Spleen (tissue), 11 donors: Measurements from ENCODE around the gene NDUFAF8. TPM values are rescaled to one million over a fixed set of nuclear protein-coding genes. Genes with fewer than 3 reads are reported as not detected.
A peak's percentile ranks its signal among the peaks of the same experiment; 100 is the strongest.

Experiments
- DNase-seq: peaks from one replicate; pipeline ENCODE4 v3.0.0-alpha.2; 2020
- H3K27ac ChIP-seq, 8 donors: fragments of 200-600 bp; sonication (generic) in 7 of 8; 1 replicate in 4 of 8; 2 replicates in 4 of 8; pipeline versions ENCODE4 v1.5.0 to v1.8.0; 2016 to 2021; ENCODE audit warnings: inconsistent platforms in 4 of 8, mild to moderate bottlenecking in 4 of 8, moderate library complexity in 1 of 8
- H3K27me3 ChIP-seq, 7 donors: fragments of 200-600 bp; sonication (generic) in 6 of 7; replicated peaks in 1 of 7; 1 replicate in 4 of 7; 2 replicates in 3 of 7; pipeline versions ENCODE4 v1.5.0 to v1.8.0; 2016 to 2021; ENCODE audit warnings: inconsistent platforms in 3 of 7, mild to moderate bottlenecking in 1 of 7
- H3K36me3 ChIP-seq, 6 donors: fragments of 200-600 bp; sonication (generic) in 5 of 6; 1 replicate in 4 of 6; 2 replicates in 2 of 6; pipeline versions ENCODE4 v1.5.0 to v1.8.0; 2016 to 2021; ENCODE audit warnings: inconsistent platforms in 2 of 6
- H3K4me1 ChIP-seq, 6 donors: fragments of 200-600 bp; sonication (generic) in 5 of 6; 1 replicate in 3 of 6; 2 replicates in 3 of 6; pipeline versions ENCODE4 v1.5.0 to v1.8.0; 2016 to 2021; ENCODE audit warnings: inconsistent platforms in 3 of 6
- H3K4me3 ChIP-seq, 8 donors: fragments of 200-600 bp; sonication (generic) in 7 of 8; 1 replicate in 4 of 8; 2 replicates in 4 of 8; pipeline versions ENCODE4 v1.5.0 to v1.8.0; 2016 to 2021; ENCODE audit warnings: inconsistent platforms in 4 of 8, mild to moderate bottlenecking in 4 of 8, moderate library complexity in 2 of 8
- H3K9me3 ChIP-seq, 8 donors: fragments of 200-600 bp; sonication (generic) in 7 of 8; 1 replicate in 4 of 8; 2 replicates in 4 of 8; pipeline versions ENCODE4 v1.5.0 to v1.8.0; 2016 to 2021; ENCODE audit warnings: inconsistent platforms in 4 of 8
- POLR2A ChIP-seq, 3 donors: fragments of 450-650 bp; IDR thresholded peaks; one replicate each; pipeline ENCODE4 v1.5.1; 2017; ENCODE audit warnings: antibody characterized with exemption in 3 of 3, mild to moderate bottlenecking in 1 of 3
- POLR2AphosphoS5 ChIP-seq, 3 donors: sonication (generic); formaldehyde crosslinking; IDR thresholded peaks; one replicate each; pipeline ENCODE4 v1.5.1; 2017; ENCODE audit warnings: antibody characterized with exemption in 3 of 3
- WGBS, 5 donors: extraction: QIAGEN DNeasy Blood & Tissue Kit in 3 of 5; methylation state at CpG; one replicate each; pipeline versions ENCODE4 v1.1.5 to v1.1.7; 2013 to 2018; 5-methylcytosine and 5-hydroxymethylcytosine counted together
- intact Hi-C: fragments of 100-400 bp; cut with DNase I; formaldehyde crosslinking; loops from one replicate; pipeline ENCODE4 v1.15.0; 2023; ENCODE audit warnings: low total_unique reads
- polyA plus RNA-seq, 3 donors: library from polyadenylated mRNA; stranded (reverse); fragments of 200-250 nt; gene quantifications; one replicate each; pipeline ENCODE4 v1.2.1, GENCODE V29; 2013
- total RNA-seq, 7 donors: library from RNA; depleted of rRNA in 3 of 7; stranded (reverse); fragments of >200 nt in 3 of 7; fragmentation: NEBNext Ultra II Directional in 4 of 7; extraction: Animal tissue kit (Norgen Biotek cat#: 25700) in 4 of 7; gene quantifications; one replicate each; pipeline versions ENCODE4 v1.1.0 to v1.2.1, GENCODE V29; 2016 to 2021
- TF ChIP-seq, protein P1 (sequence below), 11 experiments: fragments of 200-600 bp in 7 of 11; fragments of 450-650 bp in 4 of 11; sonication (generic) in 4 of 11; IDR thresholded peaks in 8 of 11; conservative IDR thresholded peaks in 3 of 11; 1 replicate in 7 of 11; 2 replicates in 4 of 11; pipeline versions ENCODE4 v1.4.0 to v1.8.0; 2016 to 2021; ENCODE audit warnings: antibody characterized with exemption in 11 of 11, inconsistent platforms in 4 of 11, mild to moderate bottlenecking in 1 of 11
- donor health status: healthy with polysubstance abuse.
- donor health status: DM: no; HTN: no; CAD: no; lungs with moderate emphysema.
- donor health status: DM: no; HTN: no; CAD: no.
- donor health status: Bipolar disorder and iron deficiency.
- donor health status: healthy.
- donor health status: DM: no; HTN: no; CAD: no.
- donor health status: DM: yes; HTN: yes; CAD: no.

The NDUFAF8 gene
- total and polyA plus RNA-seq, 10 donors, result 22.0 to 57.6 (median 39.5) TPM

DNA sequence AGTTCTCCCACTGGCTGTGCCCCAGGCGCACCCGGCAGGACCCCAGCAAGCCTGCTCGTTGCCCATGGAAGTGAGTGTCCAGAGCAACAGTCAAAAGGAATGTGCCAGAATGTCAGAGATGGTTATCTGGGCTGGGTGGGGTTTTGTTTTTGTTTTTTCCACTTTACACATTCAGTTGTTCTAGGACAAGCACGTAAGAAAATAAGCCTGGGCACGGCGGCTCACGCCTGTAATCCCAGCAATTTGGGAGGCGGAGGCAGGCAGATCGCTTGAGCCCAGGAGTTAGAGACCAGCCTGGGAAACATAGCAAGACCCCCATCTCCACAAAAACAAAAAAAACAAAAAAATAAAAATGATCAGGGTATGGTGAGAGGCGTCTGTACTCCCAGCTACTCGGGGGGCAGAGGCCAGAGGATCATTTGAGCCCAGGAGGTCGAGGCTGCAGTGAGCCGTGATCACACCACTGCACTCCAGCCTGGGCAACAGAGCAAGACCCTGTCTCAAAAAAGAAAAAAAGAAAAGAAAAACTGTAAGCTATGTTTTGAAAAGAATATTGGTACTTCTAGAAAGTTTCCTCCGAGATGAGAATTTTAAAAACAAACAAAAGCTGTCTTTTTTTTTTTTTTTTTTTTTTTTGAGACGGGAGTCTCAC lies 8.3 kb downstream of the NDUFAF8 start:
- WGBS, 5 donors, result 87 to 96% (median 92%) methylated on average over 14 to 15 of the region's 15 CpGs
- H3K36me3 ChIP-seq, result peaks cover 0 to 77% (median 33%) of the 10 kb centered on the region in 6 donors

DNA sequence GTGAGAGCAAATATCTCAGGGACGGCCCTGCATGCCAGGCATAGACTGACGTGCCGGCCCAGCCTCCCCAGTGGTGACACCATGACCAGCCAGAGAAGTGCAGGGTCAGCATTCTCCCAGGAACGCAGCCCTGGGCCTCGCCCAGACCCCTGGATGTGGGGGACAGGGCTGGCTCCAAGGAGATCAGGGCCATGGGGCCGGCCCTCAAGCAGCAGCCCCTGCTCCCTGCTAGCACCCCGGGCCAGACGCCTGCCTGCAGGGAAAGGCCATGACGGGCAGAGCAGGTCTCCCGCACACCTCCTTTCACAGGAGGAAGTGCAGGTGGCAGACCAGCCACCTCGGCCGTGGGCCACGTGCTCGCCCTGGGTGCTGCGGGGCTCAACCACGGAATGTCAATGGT lies 9.5 kb downstream of the NDUFAF8 start:
- no peak overlapping the region for H3K27ac ChIP-seq
- no peak overlapping the region for H3K4me3 ChIP-seq
- H3K36me3 ChIP-seq, result peaks cover 0 to 84% (median 37%) of the 10 kb centered on the region in 6 donors
- WGBS, 5 donors, result 82 to 89% (median 87%) methylated on average over 10 to 16 of the region's 16 CpGs
- TF ChIP-seq, protein P1, sequence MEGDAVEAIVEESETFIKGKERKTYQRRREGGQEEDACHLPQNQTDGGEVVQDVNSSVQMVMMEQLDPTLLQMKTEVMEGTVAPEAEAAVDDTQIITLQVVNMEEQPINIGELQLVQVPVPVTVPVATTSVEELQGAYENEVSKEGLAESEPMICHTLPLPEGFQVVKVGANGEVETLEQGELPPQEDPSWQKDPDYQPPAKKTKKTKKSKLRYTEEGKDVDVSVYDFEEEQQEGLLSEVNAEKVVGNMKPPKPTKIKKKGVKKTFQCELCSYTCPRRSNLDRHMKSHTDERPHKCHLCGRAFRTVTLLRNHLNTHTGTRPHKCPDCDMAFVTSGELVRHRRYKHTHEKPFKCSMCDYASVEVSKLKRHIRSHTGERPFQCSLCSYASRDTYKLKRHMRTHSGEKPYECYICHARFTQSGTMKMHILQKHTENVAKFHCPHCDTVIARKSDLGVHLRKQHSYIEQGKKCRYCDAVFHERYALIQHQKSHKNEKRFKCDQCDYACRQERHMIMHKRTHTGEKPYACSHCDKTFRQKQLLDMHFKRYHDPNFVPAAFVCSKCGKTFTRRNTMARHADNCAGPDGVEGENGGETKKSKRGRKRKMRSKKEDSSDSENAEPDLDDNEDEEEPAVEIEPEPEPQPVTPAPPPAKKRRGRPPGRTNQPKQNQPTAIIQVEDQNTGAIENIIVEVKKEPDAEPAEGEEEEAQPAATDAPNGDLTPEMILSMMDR (IDR thresholded peaks at IDR 0.05 in 8 of 11, conservative IDR thresholded peaks at IDR 0.05 in 3 of 11), result no peak
- TF ChIP-seq POLR2AphosphoS5 (IDR thresholded peaks at IDR 0.05) (peak; percentile 22 to 63 (median 35)), POLR2A (IDR thresholded peaks at IDR 0.05) (no peak)
- no peaks in the 10 kb centered on the region for H3K9me3 ChIP-seq
- intact Hi-C loops, result no loop called here
- H3K27me3 ChIP-seq, result no peaks in the 10 kb centered on the region
- H3K4me1 ChIP-seq, result peaks cover 0 to 43% (median 15%) of the 10 kb centered on the region in 6 donors
- no peak for DNase-seq

More for the DNA sequence above, 8.3 kb downstream of the NDUFAF8 start:
- Histone ChIP-seq H3K4me1 (peaks cover 0 to 42% (median 12%) of the 10 kb centered on the region in 6 donors), H3K27me3 (no peaks in the 10 kb centered on the region), H3K4me3 (no peak overlapping the region), H3K27ac (no peak overlapping the region), H3K9me3 (no peaks in the 10 kb centered on the region)
- intact Hi-C loops, result no loop called here
- TF ChIP-seq, protein P1 (IDR thresholded peaks at IDR 0.05 in 8 of 11, conservative IDR thresholded peaks at IDR 0.05 in 3 of 11), result no peak
- peak in 1 of 3 donors; percentile 54 for TF ChIP-seq POLR2AphosphoS5 (IDR thresholded peaks at IDR 0.05)
- peak; percentile 16 for DNase-seq

DNA sequence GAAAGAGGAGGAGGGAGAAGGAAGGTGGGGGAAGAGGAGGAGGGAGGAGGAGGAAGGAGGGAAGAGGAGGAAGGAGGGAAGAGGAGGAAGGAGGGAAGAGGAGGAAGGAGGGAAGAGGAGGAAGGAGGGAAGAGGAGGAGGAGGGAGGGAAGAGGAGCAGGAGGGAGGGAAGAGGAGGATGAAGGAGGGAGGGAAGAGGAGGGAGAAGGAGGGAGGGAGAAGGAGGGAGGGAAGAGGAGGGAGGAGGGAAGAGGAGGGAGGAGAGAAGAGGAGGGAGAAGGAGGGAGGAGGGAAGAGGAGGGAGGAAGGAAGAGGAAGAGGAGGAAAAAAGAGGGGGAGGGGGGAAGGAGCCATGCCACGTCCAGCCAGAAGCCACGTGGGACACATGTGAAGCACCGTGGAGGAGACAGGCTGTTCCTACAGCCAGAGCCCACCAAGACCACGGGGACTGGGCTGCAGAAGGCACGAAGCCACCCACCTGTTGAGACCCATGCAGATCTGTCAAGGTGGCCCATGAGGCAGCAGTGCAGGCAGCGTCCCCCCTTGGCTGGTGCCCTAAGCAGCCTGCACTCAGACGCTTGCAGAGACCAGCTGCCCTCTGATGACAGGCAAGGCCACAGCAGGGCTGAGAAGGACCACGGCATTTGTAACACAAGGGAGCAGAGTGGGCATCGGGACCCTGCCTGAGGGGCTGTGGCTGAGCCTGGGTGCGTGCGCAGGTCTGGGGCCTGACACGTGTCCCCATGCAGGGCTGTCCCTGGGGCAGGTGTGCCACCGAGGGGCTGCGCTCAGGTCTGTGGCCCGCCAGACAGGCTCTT lies 10.3 kb downstream of the NDUFAF8 start:
- no peak for DNase-seq
- TF ChIP-seq POLR2A (IDR thresholded peaks at IDR 0.05) (no peak), POLR2AphosphoS5 (IDR thresholded peaks at IDR 0.05) (peak in 1 of 3 donors; percentile 55)
- TF ChIP-seq, protein P1 (IDR thresholded peaks at IDR 0.05 in 8 of 11, conservative IDR thresholded peaks at IDR 0.05 in 3 of 11), result no peak
- H3K4me1 ChIP-seq, result peaks cover 0 to 47% (median 15%) of the 10 kb centered on the region in 6 donors
- 85 to 94% (median 91%) methylated on average over 11 to 15 of the region's 15 CpGs for WGBS, 5 donors
- H3K36me3 ChIP-seq, result peaks cover 0 to 85% (median 37%) of the 10 kb centered on the region in 6 donors
- no peaks in the 10 kb centered on the region for H3K9me3 ChIP-seq
- H3K4me3 ChIP-seq, result no peak overlapping the region
- H3K27ac ChIP-seq, result no peak overlapping the region
- intact Hi-C loops, result loop anchor here (10.0 kb wide), 1 partner anchor 235 kb away; no protein-coding TSS in a partner anchor
- H3K27me3 ChIP-seq, result no peaks in the 10 kb centered on the region
